NCI-H510A (cell line): ENCODE measurements around the gene RSF1.

Experiments
- DNase-seq: peaks from one replicate; lab custom pipeline; 2025; lab: John Stamatoyannopoulos, UW

RSF1 gene

DNA sequence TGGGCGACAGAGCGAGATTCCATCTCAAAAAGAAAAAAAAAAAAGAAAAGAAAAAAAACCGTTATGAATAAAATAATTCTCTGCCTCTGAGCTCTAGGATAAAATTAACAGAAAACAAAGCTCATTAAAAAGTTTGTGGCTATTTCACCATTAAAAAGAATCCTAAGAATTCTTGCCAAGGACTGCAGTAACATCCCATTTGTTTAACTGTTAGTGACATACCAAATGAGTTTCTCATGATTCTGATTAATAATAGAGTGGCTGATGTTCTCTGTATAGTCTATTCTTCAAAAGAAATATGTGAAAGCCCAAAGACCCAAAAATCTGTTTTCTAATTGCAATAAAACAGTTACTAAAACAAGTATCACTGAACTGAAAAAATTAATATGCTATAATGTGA, 202.6 kb downstream of the RSF1 start:
- DNase-seq: no peak

DNA sequence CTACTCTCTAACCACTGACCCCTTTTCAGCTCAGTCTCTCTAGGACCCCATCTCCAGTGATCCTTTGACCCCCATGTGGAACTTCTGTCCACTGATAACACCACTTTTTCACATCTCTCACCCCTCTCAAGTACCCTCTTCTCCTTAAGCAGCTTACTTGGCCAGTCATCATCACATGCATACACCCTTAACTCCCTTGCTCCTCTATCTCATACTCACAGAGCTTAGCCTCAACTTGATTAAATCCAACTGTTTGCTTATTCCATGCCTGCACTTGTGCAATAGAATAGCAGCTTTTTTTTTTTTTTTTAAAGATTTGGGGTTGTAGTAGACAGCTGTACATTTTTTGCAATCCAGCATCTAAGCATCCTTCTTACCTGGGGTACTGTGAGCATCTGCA, 208.6 kb downstream of the RSF1 start:
- DNase-seq: no peak
